NCI-H2107 treated with DMSO at 0.1 percent for 48 hours (cell line): Measurements from ENCODE around the gene VTCN1.
A peak's percentile ranks its signal among the peaks of the same experiment; 100 is the strongest.

Experiments used
- DNase-seq: peaks from one replicate; lab custom pipeline; 2025; ENCODE audit not compliant: unreplicated experiment; lab: John Stamatoyannopoulos, UW

Gene VTCN1

DNA sequence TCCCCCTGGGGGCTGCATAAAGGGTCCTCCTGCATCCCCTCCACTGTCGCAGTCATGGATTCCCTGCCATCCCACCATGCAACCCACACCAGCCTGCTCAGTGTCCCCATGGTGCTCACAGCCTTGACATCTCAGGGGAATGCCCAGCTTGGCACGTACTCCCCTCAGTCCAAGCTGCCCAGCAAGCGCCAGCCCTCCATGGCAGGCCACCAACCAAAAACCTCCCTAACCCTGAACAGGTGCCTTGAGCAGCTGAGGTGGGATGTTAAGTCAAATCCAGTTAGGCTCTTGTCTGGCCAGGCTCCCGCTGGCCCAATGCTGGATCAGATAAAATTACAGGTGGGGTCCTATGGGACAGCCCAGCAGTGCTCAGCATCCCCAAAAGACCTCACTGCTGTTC lies 341 bp downstream of the VTCN1 start:
- DNase-seq = no peak

GRCh38 chr1:117209094-117209493 lies 1.6 kb downstream of the VTCN1 start:
- DNase-seq = no peak

- no peak for DNase-seq
These were observed 2.1 kb downstream of the VTCN1 start for GRCh38 chr1:117208580-117208979.

DNA sequence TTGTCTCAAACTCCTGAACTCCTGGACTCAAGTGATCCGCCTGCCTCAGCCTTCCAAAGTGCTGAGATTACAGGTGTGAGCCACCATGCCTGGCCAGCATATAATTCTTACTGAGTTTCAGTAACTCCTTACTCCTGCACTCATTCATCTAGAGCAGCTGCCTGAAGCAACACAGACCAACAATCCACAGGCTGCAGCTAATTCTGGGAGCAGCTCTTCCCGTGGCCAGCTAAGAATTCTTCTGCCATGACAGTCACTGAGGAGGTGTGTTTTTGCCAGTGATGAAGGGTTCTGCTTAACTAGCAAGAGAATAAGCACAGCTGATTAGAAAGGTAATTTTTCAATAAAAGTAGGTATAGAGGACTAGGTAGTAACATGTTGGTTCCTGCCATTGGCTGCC lies 5.4 kb downstream of the VTCN1 start:
- DNase-seq = no peak

GRCh38 chr1:117201808-117202207 lies 8.9 kb downstream of the VTCN1 start:
- DNase-seq = no peak

GRCh38 chr1:117198097-117198496 lies 12.6 kb downstream of the VTCN1 start:
- DNase-seq = no peak

DNA sequence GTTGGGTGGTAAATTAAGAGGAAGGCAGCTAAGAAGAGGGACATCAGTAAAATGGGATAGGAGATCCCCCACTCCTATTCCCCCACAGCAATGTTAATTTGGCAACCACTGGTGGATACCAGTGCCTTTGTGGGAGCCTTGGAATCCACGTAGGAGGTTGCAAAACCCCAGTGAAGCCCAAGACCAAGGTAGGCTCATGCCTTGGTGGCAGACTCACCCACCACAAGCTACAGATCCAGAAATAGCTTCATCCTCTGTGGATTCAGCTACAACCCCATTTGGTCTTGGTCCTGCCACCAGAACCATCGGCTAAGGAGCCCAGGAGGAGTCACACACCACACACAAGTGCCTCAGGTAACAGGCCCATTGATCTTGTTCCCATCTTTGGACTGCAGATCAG lies 21.0 kb downstream of the VTCN1 start:
- no peak for DNase-seq

- DNase-seq = no peak
These were observed 21.8 kb downstream of the VTCN1 start for GRCh38 chr1:117188816-117189437.

DNA sequence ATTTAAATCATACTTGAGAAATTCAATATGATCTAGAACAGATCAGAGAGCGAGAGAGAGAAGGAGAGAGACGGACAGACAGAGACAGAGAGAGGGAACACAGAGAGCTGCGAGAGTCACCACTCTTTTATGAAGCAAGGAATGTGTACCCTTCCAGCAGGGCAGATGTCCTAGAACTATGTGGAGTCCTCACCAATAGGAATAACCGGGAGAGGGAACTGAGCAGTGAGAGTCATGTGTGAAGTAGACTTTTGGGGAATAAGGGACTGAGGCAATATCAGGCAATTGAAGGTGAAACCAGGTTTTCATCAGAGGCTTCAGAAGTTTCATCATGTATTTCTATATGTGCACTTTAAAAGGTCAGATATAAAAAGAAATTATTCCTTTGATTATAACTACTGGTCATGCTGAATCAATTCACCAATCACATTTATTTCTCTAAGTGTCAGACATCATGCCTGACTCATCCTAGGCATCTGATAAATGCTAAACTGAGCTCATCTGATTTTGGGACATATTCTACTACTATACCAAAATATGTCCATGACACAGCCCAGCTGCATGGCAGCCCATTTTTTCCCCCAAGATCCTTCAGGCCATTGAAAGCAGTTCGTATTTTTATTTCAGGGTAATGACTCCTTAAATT lies 22.4 kb downstream of the VTCN1 start:
- DNase-seq = no peak

- DNase-seq = no peak
These were observed 27.6 kb downstream of the VTCN1 start for GRCh38 chr1:117183112-117183511.

DNA sequence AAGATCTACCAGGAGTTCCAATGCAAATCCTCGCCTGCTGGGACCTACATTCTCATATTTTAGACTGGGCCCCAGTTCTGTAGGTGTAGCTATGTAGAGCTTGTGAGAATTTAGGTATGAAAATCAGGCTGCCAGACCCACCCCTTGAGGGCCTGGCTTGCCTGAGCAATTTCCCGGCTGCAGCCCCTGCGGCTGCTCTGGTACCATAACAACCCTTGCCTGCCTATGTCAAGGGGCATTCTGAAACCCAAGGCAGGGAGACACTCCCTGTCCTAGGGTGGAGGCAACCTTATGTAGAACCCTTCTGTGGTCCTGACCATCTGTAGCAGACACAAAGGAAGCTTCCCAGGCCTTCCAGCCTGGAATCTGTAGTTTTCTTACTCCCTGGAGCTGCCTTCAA lies 28.4 kb downstream of the VTCN1 start:
- DNase-seq = no peak

DNA sequence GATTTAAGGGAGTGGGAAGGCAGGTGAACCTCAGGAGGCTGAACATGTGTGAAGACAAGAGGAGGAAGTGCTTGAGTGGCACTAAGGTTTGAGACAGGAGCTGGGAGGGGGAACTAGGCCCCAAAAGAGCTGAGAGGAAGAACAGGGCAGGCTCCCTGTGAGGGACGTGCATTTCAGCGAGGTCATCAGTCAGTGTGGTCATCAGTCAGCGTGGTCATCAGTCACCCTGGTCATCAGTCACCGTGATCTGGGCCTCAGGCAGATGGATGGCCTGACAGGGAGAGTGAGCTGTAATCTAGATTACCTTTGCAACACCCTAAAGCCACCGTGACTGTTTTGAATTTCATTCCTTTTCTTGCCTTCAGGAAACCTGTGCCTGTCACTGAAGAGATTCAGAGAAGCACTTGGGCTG lies 29.1 kb downstream of the VTCN1 start:
- no peak for DNase-seq

- no peak for DNase-seq
These were observed 30.4 kb downstream of the VTCN1 start for GRCh38 chr1:117180147-117180967.

GRCh38 chr1:117179471-117179870 lies 31.3 kb downstream of the VTCN1 start:
- DNase-seq = peak; percentile 37

GRCh38 chr1:117178756-117179155 lies 32.0 kb downstream of the VTCN1 start:
- no peak for DNase-seq

DNA sequence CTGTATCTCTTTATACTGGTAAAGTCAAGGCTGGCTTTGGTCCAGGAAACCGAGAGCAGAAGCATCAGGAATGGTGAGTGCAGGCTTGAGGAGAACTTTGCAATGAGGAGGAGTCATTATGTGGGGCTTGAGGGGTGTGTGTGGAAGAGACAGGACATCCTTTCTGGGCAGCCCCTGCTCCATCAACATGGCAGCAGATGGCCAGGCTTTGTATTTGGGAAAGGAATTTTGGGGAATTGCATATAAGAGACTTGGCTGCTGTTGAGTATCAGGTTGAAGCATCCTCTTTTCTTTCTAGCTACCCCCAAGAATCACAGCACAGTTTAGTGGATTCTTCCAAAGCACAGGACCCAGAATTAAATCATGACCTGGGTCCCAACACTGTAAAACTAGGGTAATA lies 33.4 kb downstream of the VTCN1 start:
- DNase-seq = no peak

DNA sequence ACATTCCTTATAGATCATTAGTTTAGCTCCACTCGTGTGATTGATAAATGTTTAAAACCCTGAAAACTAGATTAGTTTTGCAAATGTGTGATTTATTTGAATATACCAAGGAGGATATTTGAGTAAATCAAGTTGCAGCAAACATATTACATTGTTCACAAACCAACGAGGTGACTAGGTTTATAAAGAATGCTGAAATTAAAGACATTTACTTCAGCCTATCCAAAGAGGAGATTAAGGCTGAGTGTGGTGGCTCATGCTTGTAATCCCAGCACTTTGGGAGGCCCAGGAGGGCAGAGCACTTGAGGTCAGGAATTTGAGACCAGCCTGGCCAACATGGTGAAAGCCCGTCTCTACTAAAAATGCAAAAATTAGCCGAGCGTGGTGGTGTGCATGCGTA lies 34.1 kb downstream of the VTCN1 start:
- no peak for DNase-seq

GRCh38 chr1:117174851-117175250 lies 35.9 kb downstream of the VTCN1 start:
- DNase-seq = no peak

- no peak for DNase-seq
These were observed 37.0 kb downstream of the VTCN1 start for GRCh38 chr1:117173691-117174090.

- DNase-seq = no peak
These were observed 37.7 kb downstream of the VTCN1 start for GRCh38 chr1:117173006-117173405.

DNA sequence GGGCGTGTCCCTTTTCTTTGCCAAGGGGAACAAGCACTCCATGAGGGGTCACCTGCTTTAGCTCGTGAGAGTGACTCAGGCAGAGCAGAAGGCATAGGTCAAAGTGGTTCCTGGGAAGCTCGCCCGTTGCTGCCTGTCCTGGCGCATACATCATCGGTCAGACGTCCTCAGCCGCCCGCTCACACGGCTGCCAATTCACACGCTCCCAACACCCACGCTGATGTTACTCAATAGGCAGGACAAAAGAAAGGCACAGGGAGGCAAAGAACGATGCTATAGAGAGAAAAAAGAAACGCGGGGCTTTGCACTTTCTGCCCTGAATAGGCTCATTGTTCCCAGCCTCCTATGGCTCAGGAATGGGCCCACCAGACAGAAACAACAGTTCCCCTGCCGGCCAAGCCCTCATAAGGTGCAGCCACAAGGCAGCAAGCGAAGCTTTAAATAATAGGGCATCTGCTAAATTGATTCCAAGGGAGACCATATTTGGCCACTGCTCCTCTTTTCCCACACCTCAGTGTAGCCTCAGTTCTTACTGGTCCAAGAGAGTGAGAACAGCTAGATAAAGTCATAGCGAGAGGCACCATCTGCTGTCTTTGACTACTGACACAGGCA lies 38.7 kb downstream of the VTCN1 start:
- no peak for DNase-seq
